Measurements from ENCODE around the gene CAMSAP2.
A peak's percentile ranks its signal among the peaks of the same experiment; 100 is the strongest.

Gene CAMSAP2

GRCh38 chr1:200861937-200862647, 123.4 kb downstream of the CAMSAP2 start:
- DNase-seq = no peak
- Histone ChIP-seq H3K4me3 (ENCODE audit: insufficient read depth, low read depth, low read length, poor library complexity, severe bottlenecking) (no peak overlapping the region), H3K27ac (ENCODE audit: insufficient read depth, low read length, poor library complexity, severe bottlenecking) (peak overlapping the region; percentile 63), H3K4me1 (ENCODE audit: control insufficient read depth, insufficient read depth, low read length, poor library complexity, severe bottlenecking) (peaks cover 19% of the 10 kb centered on the region), H3K9me3 (ENCODE audit: control insufficient read depth, low read length) (no peaks in the 10 kb centered on the region), H3K36me3 (ENCODE audit: control insufficient read depth, insufficient read depth, low read length) (no peaks in the 10 kb centered on the region), H3K27me3 (replicated peaks; ENCODE audit: control insufficient read depth, insufficient read depth, low read length, poor library complexity, severe bottlenecking) (no peaks in the 10 kb centered on the region)

GRCh38 chr1:200862713-200863415, 124.2 kb downstream of the CAMSAP2 start:
- Histone ChIP-seq H3K4me3 (ENCODE audit: insufficient read depth, low read depth, low read length, poor library complexity, severe bottlenecking) (no peak overlapping the region), H3K36me3 (ENCODE audit: control insufficient read depth, insufficient read depth, low read length) (no peaks in the 10 kb centered on the region), H3K4me1 (ENCODE audit: control insufficient read depth, insufficient read depth, low read length, poor library complexity, severe bottlenecking) (peaks cover 22% of the 10 kb centered on the region), H3K9me3 (ENCODE audit: control insufficient read depth, low read length) (no peaks in the 10 kb centered on the region), H3K27me3 (replicated peaks; ENCODE audit: control insufficient read depth, insufficient read depth, low read length, poor library complexity, severe bottlenecking) (no peaks in the 10 kb centered on the region), H3K27ac (ENCODE audit: insufficient read depth, low read length, poor library complexity, severe bottlenecking) (peak overlapping the region; percentile 63)
- DNase-seq = no peak

GRCh38 chr1:200866116-200866515, 127.4 kb downstream of the CAMSAP2 start:
- Histone ChIP-seq H3K4me3 (ENCODE audit: insufficient read depth, low read depth, low read length, poor library complexity, severe bottlenecking) (no peak overlapping the region), H3K9me3 (ENCODE audit: control insufficient read depth, low read length) (no peaks in the 10 kb centered on the region), H3K4me1 (ENCODE audit: control insufficient read depth, insufficient read depth, low read length, poor library complexity, severe bottlenecking) (peaks cover 39% of the 10 kb centered on the region), H3K36me3 (ENCODE audit: control insufficient read depth, insufficient read depth, low read length) (no peaks in the 10 kb centered on the region), H3K27ac (ENCODE audit: insufficient read depth, low read length, poor library complexity, severe bottlenecking) (no peak overlapping the region), H3K27me3 (replicated peaks; ENCODE audit: control insufficient read depth, insufficient read depth, low read length, poor library complexity, severe bottlenecking) (no peaks in the 10 kb centered on the region)
- no peak for DNase-seq

- Histone ChIP-seq H3K9me3 (ENCODE audit: control insufficient read depth, low read length) (no peaks in the 10 kb centered on the region), H3K27me3 (replicated peaks; ENCODE audit: control insufficient read depth, insufficient read depth, low read length, poor library complexity, severe bottlenecking) (no peaks in the 10 kb centered on the region), H3K36me3 (ENCODE audit: control insufficient read depth, insufficient read depth, low read length) (no peaks in the 10 kb centered on the region), H3K27ac (ENCODE audit: insufficient read depth, low read length, poor library complexity, severe bottlenecking) (no peak overlapping the region), H3K4me1 (ENCODE audit: control insufficient read depth, insufficient read depth, low read length, poor library complexity, severe bottlenecking) (peaks cover 38% of the 10 kb centered on the region), H3K4me3 (ENCODE audit: insufficient read depth, low read depth, low read length, poor library complexity, severe bottlenecking) (no peak overlapping the region)
- DNase-seq = no peak
Observed at GRCh38 chr1:200866521-200866920, 127.8 kb downstream of the CAMSAP2 start.

- H3K4me1 ChIP-seq (ENCODE audit: control insufficient read depth, insufficient read depth, low read length, poor library complexity, severe bottlenecking) = peaks cover 36% of the 10 kb centered on the region
- peak overlapping the region; percentile 14 for H3K27ac ChIP-seq (ENCODE audit: insufficient read depth, low read length, poor library complexity, severe bottlenecking)
- no peaks in the 10 kb centered on the region for H3K27me3 ChIP-seq (replicated peaks; ENCODE audit: control insufficient read depth, insufficient read depth, low read length, poor library complexity, severe bottlenecking)
- H3K36me3 ChIP-seq (ENCODE audit: control insufficient read depth, insufficient read depth, low read length) = no peaks in the 10 kb centered on the region
- DNase-seq = no peak
- H3K4me3 ChIP-seq (ENCODE audit: insufficient read depth, low read depth, low read length, poor library complexity, severe bottlenecking) = no peak overlapping the region
- no peaks in the 10 kb centered on the region for H3K9me3 ChIP-seq (ENCODE audit: control insufficient read depth, low read length)
Observed at GRCh38 chr1:200867018-200867811, 128.5 kb downstream of the CAMSAP2 start.

- peaks cover 42% of the 10 kb centered on the region for H3K4me1 ChIP-seq (ENCODE audit: control insufficient read depth, insufficient read depth, low read length, poor library complexity, severe bottlenecking)
- no peak for DNase-seq
- H3K27ac ChIP-seq (ENCODE audit: insufficient read depth, low read length, poor library complexity, severe bottlenecking) = peak overlapping the region; percentile 59
- H3K27me3 ChIP-seq (replicated peaks; ENCODE audit: control insufficient read depth, insufficient read depth, low read length, poor library complexity, severe bottlenecking) = no peaks in the 10 kb centered on the region
- no peaks in the 10 kb centered on the region for H3K9me3 ChIP-seq (ENCODE audit: control insufficient read depth, low read length)
- no peaks in the 10 kb centered on the region for H3K36me3 ChIP-seq (ENCODE audit: control insufficient read depth, insufficient read depth, low read length)
- H3K4me3 ChIP-seq (ENCODE audit: insufficient read depth, low read depth, low read length, poor library complexity, severe bottlenecking) = no peak overlapping the region
Observed at GRCh38 chr1:200869376-200869752, 130.7 kb downstream of the CAMSAP2 start.

- peaks cover 42% of the 10 kb centered on the region for H3K4me1 ChIP-seq (ENCODE audit: control insufficient read depth, insufficient read depth, low read length, poor library complexity, severe bottlenecking)
- peak overlapping the region; percentile 30 for H3K4me3 ChIP-seq (ENCODE audit: insufficient read depth, low read depth, low read length, poor library complexity, severe bottlenecking)
- H3K27ac ChIP-seq (ENCODE audit: insufficient read depth, low read length, poor library complexity, severe bottlenecking) = peak overlapping the region; percentile 59
Observed at GRCh38 chr1:200869753-200870391, 131.2 kb downstream of the CAMSAP2 start.

GRCh38 chr1:200872446-200873115, 133.9 kb downstream of the CAMSAP2 start, which contains the start of gene GPR25:
TSS of gene GPR25 (plus strand) at chr1:200872981. CDS start at chr1:200873038, 57 bp downstream.
- no peaks in the 10 kb centered on the region for H3K9me3 ChIP-seq (ENCODE audit: control insufficient read depth, low read length)
- DNase-seq = no peak
- H3K27me3 ChIP-seq (replicated peaks; ENCODE audit: control insufficient read depth, insufficient read depth, low read length, poor library complexity, severe bottlenecking) = no peaks in the 10 kb centered on the region
- peak within 1 kb of the TSS; percentile 34 for H3K27ac ChIP-seq (ENCODE audit: insufficient read depth, low read length, poor library complexity, severe bottlenecking)
- peak within 1 kb of the TSS; percentile 35 for H3K4me3 ChIP-seq (ENCODE audit: insufficient read depth, low read depth, low read length, poor library complexity, severe bottlenecking)
- H3K36me3 ChIP-seq (ENCODE audit: control insufficient read depth, insufficient read depth, low read length) = no peaks in the 10 kb centered on the region
- H3K4me1 ChIP-seq (ENCODE audit: control insufficient read depth, insufficient read depth, low read length, poor library complexity, severe bottlenecking) = peaks cover 42% of the 10 kb centered on the region

More at GRCh38 chr1:200869753-200870391, 131.2 kb downstream of the CAMSAP2 start:
- no peaks in the 10 kb centered on the region for H3K36me3 ChIP-seq (ENCODE audit: control insufficient read depth, insufficient read depth, low read length)
- DNase-seq = peak in 1 of 3 donors; percentile 37
- no peaks in the 10 kb centered on the region for H3K27me3 ChIP-seq (replicated peaks; ENCODE audit: control insufficient read depth, insufficient read depth, low read length, poor library complexity, severe bottlenecking)
- no peaks in the 10 kb centered on the region for H3K9me3 ChIP-seq (ENCODE audit: control insufficient read depth, low read length)

- Histone ChIP-seq H3K4me1 (ENCODE audit: control insufficient read depth, insufficient read depth, low read length, poor library complexity, severe bottlenecking) (peaks cover 47% of the 10 kb centered on the region), H3K36me3 (ENCODE audit: control insufficient read depth, insufficient read depth, low read length) (no peaks in the 10 kb centered on the region), H3K4me3 (ENCODE audit: insufficient read depth, low read depth, low read length, poor library complexity, severe bottlenecking) (peak overlapping the region; percentile 35), H3K27me3 (replicated peaks; ENCODE audit: control insufficient read depth, insufficient read depth, low read length, poor library complexity, severe bottlenecking) (no peaks in the 10 kb centered on the region), H3K27ac (ENCODE audit: insufficient read depth, low read length, poor library complexity, severe bottlenecking) (peak overlapping the region; percentile 24), H3K9me3 (ENCODE audit: control insufficient read depth, low read length) (no peaks in the 10 kb centered on the region)
- DNase-seq = no peak
Observed at GRCh38 chr1:200873116-200873670, 134.5 kb downstream of the CAMSAP2 start.
